ENCODE data around the gene INO80D.
"Not testable (repeated sequence)": the region's sequence is repeated elsewhere in the genome, so short reads cannot be mapped to it uniquely, and the experiment has no call there.

Gene INO80D

GRCh38 chr2:206085742-206086445 is at the start of gene INO80D:
Gene INO80D, minus strand, starts transcription at chr2:206086174. Its CDS starts 23,158 bp downstream, at chr2:206063016.
- H3K4me3 ChIP-seq (ENCODE audit: severe bottlenecking): peak within 1 kb of the TSS; percentile 100
- peak; percentile 50 for TF ChIP-seq CTCF (IDR thresholded peaks at IDR 0.05; ENCODE audit: poor library complexity, severe bottlenecking)

GRCh38 chr2:206127656-206128055 is 41.7 kb upstream of the INO80D start:
- H3K36me3 ChIP-seq (ENCODE audit: low read depth): peaks cover 100% of the 10 kb centered on the region

More at GRCh38 chr2:206085742-206086445, at the start of gene INO80D:
- ATAC-seq (ENCODE audit: low read depth): peak; percentile 87
- DNase-seq (ENCODE audit: low spot score): peak; percentile 75
- Histone ChIP-seq H3K9me3 (ENCODE audit: severe bottlenecking) (no peaks in the 10 kb centered on the region), H3K36me3 (ENCODE audit: low read depth) (peaks cover 7% of the 10 kb centered on the region; the same call in 1 of the 2 replicates), H3K4me1 (ENCODE audit: insufficient read depth, poor library complexity, severe bottlenecking) (peaks cover 4% of the 10 kb centered on the region), H3K27me3 (ENCODE audit: insufficient read depth, poor library complexity, severe bottlenecking) (no peaks in the 10 kb centered on the region), H3K27ac (ENCODE audit: poor library complexity, severe bottlenecking) (peak within 1 kb of the TSS; percentile 95)

GRCh38 chr2:206125901-206126300 is 39.9 kb upstream of the INO80D start:
- Histone ChIP-seq H3K27ac (ENCODE audit: poor library complexity, severe bottlenecking) (no peak overlapping the region), H3K27me3 (ENCODE audit: insufficient read depth, poor library complexity, severe bottlenecking) (no peaks in the 10 kb centered on the region), H3K4me1 (ENCODE audit: insufficient read depth, poor library complexity, severe bottlenecking) (no peaks in the 10 kb centered on the region), H3K4me3 (ENCODE audit: severe bottlenecking) (no peak overlapping the region), H3K36me3 (ENCODE audit: low read depth) (peaks cover 100% of the 10 kb centered on the region), H3K9me3 (ENCODE audit: severe bottlenecking) (no peaks in the 10 kb centered on the region)
- DNase-seq (ENCODE audit: low spot score) (no peak), ATAC-seq (ENCODE audit: low read depth) (no peak)
- TF ChIP-seq CTCF (IDR thresholded peaks at IDR 0.05; ENCODE audit: poor library complexity, severe bottlenecking): no peak

More at GRCh38 chr2:206127656-206128055, 41.7 kb upstream of the INO80D start:
- peak; percentile 11 for TF ChIP-seq CTCF (IDR thresholded peaks at IDR 0.05; ENCODE audit: poor library complexity, severe bottlenecking)
- ATAC-seq (ENCODE audit: low read depth): peak; percentile 57; the same call in 2 of the 3 replicates
- no peak overlapping the region for H3K27ac ChIP-seq (ENCODE audit: poor library complexity, severe bottlenecking)
- no peaks in the 10 kb centered on the region for H3K27me3 ChIP-seq (ENCODE audit: insufficient read depth, poor library complexity, severe bottlenecking)
- H3K4me1 ChIP-seq (ENCODE audit: insufficient read depth, poor library complexity, severe bottlenecking): no peaks in the 10 kb centered on the region
- H3K4me3 ChIP-seq (ENCODE audit: severe bottlenecking): no peak overlapping the region
- H3K9me3 ChIP-seq (ENCODE audit: severe bottlenecking): no peaks in the 10 kb centered on the region
- DNase-seq (ENCODE audit: low spot score): no peak

- not testable (repeated sequence) for H3K9me3 ChIP-seq (ENCODE audit: severe bottlenecking); H3K4me3 ChIP-seq (ENCODE audit: severe bottlenecking); H3K4me1 ChIP-seq (ENCODE audit: insufficient read depth, poor library complexity, severe bottlenecking); DNase-seq (ENCODE audit: low spot score); H3K27me3 ChIP-seq (ENCODE audit: insufficient read depth, poor library complexity, severe bottlenecking); ATAC-seq (ENCODE audit: low read depth); H3K27ac ChIP-seq (ENCODE audit: poor library complexity, severe bottlenecking)
- H3K36me3 ChIP-seq (ENCODE audit: low read depth): peaks cover 81% of the 10 kb centered on the region
Observed at GRCh38 chr2:206122569-206122968, 36.6 kb upstream of the INO80D start.

- DNase-seq (ENCODE audit: low spot score): no peak
- no peak for ATAC-seq (ENCODE audit: low read depth)
- no peaks in the 10 kb centered on the region for H3K27me3 ChIP-seq (ENCODE audit: insufficient read depth, poor library complexity, severe bottlenecking)
- H3K36me3 ChIP-seq (ENCODE audit: low read depth): peaks cover 29% of the 10 kb centered on the region
- no peak overlapping the region for H3K27ac ChIP-seq (ENCODE audit: poor library complexity, severe bottlenecking)
- H3K4me1 ChIP-seq (ENCODE audit: insufficient read depth, poor library complexity, severe bottlenecking): no peaks in the 10 kb centered on the region
- H3K9me3 ChIP-seq (ENCODE audit: severe bottlenecking): no peaks in the 10 kb centered on the region
- no peak overlapping the region for H3K4me3 ChIP-seq (ENCODE audit: severe bottlenecking)
- no peak for TF ChIP-seq CTCF (IDR thresholded peaks at IDR 0.05; ENCODE audit: poor library complexity, severe bottlenecking)
Observed at GRCh38 chr2:206116278-206116677, 30.3 kb upstream of the INO80D start.

Measured in RWPE2 (cell line).